Psoas muscle (tissue), 8 donors: ENCODE results near the gene SIGMAR1. TPM values are rescaled to one million over a fixed set of nuclear protein-coding genes. Genes with fewer than 3 reads are reported as not detected.

ENCODE experiments used
- ATAC-seq, 4 donors: fragments of 200-7000 bp; cut with Tn5 transposase; one replicate each; pipeline ENCODE4 v1.9.1; 2020; ENCODE audit warnings: moderate library complexity in 3 of 4, mild to moderate bottlenecking in 2 of 4
- DNase-seq, 2 donors: peaks; one replicate each; pipeline ENCODE4 v3.0.0-alpha.2; 2020
- H3K27ac ChIP-seq: fragments of 200-600 bp; one replicate; pipeline ENCODE4 v1.8.0; 2022
- H3K27me3 ChIP-seq, 3 donors: fragments of 200-600 bp in 1 of 3; one replicate each; pipeline versions ENCODE4 v1.6.1 to v1.8.0; 2013 to 2022; ENCODE audit warnings: low read length in 2 of 3, mild to moderate bottlenecking in 2 of 3, moderate library complexity in 1 of 3; ENCODE audit not compliant: insufficient read depth in 3 of 3
- H3K36me3 ChIP-seq, 2 donors: fragments of 200-600 bp in 1 of 2; one replicate each; pipeline versions ENCODE4 v1.6.1 to v1.8.0; 2013 to 2022; ENCODE audit warnings: low read depth in 1 of 2, mild to moderate bottlenecking in 1 of 2, moderate library complexity in 1 of 2; ENCODE audit not compliant: insufficient read depth in 1 of 2
- H3K4me1 ChIP-seq: fragments of 200-600 bp; one replicate; pipeline ENCODE4 v1.8.0; 2022
- H3K4me3 ChIP-seq: fragments of 200-600 bp; one replicate; pipeline ENCODE4 v1.8.0; 2022; ENCODE audit warnings: mild to moderate bottlenecking
- H3K9me3 ChIP-seq: fragments of 200-600 bp; one replicate; pipeline ENCODE4 v1.8.0; 2022
- CTCF ChIP-seq: fragments of 200-600 bp; IDR thresholded peaks from one replicate; pipeline ENCODE4 v1.8.0; 2022; ENCODE audit warnings: antibody characterized with exemption
- WGBS, 3 donors: extraction: QIAGEN DNeasy Blood & Tissue Kit; methylation state at CpG; one replicate each; pipeline versions ENCODE4 v1.1.6 to v1.1.7; 2013; 5-methylcytosine and 5-hydroxymethylcytosine counted together
- intact Hi-C, 2 donors: fragments of 100-400 bp; cut with DNase I; formaldehyde crosslinking; loops; one replicate each; pipeline versions ENCODE4 v1.11.0 to v1.14.2; 2022
- polyA plus RNA-seq, 3 donors: library from polyadenylated mRNA; stranded (reverse); fragments of 200-250 nt; gene quantifications; one replicate each; pipeline ENCODE4 v1.2.3, GENCODE V29; 2013
- total RNA-seq, 4 donors: library from RNA; stranded (reverse); fragmentation: NEBNext Ultra II Directional in 2 of 4; extraction: Animal tissue kit (Norgen Biotek cat#: 25700) in 2 of 4; gene quantifications; one replicate each; pipeline versions ENCODE4 v1.2.1 to v1.2.4, GENCODE V29; 2021 to 2023
- donor health status: healthy with polysubstance abuse.
- donor health status: DM: no; HTN: no; CAD: no; lungs with moderate emphysema.
- donor health status: Bipolar disorder and iron deficiency.
- donor health status: healthy.
- donor health status: DM: yes; HTN: yes; CAD: no.
- donor health status: DM: no; HTN: no; CAD: no.
- donor health status: DM: no; HTN: no; CAD: no.
- donor health status: DM: yes; HTN: yes; CAD: no.

Gene SIGMAR1
- total and polyA plus RNA-seq, 7 donors, result 13.0 to 50.1 (median 14.1) TPM

GRCh38 chr9:34636791-34637355 lies 714 bp downstream of the SIGMAR1 start:
- DNase-seq (no peak), ATAC-seq (no peak)
- intact Hi-C loops, result no loop called here
- H3K9me3 ChIP-seq, result no peaks in the 10 kb centered on the region
- H3K27ac ChIP-seq, result peak overlapping the region; percentile 91
- H3K36me3 ChIP-seq, result peaks cover 0 to 12% of the 10 kb centered on the region in 2 donors
- TF ChIP-seq CTCF, result no peak
- H3K4me1 ChIP-seq, result peaks cover 26% of the 10 kb centered on the region
- no peaks in the 10 kb centered on the region for H3K27me3 ChIP-seq
- H3K4me3 ChIP-seq, result peak overlapping the region; percentile 94
- WGBS, 3 donors, result 5% methylated on average over 22 to 23 of the region's 23 CpGs

GRCh38 chr9:34635556-34635955 lies 2.0 kb downstream of the SIGMAR1 start:
- ATAC-seq (no peak), DNase-seq (peak in 1 of 2 donors; percentile 8)
- H3K36me3 ChIP-seq, result peaks cover 0 to 12% of the 10 kb centered on the region in 2 donors
- no peaks in the 10 kb centered on the region for H3K9me3 ChIP-seq
- peaks cover 26% of the 10 kb centered on the region for H3K4me1 ChIP-seq
- no peaks in the 10 kb centered on the region for H3K27me3 ChIP-seq
- H3K4me3 ChIP-seq, result no peak overlapping the region
- intact Hi-C loops, result no loop called here
- 85 to 93% (median 87%) methylated on average over 14 of the region's 14 CpGs for WGBS, 3 donors
- no peak overlapping the region for H3K27ac ChIP-seq
- no peak for TF ChIP-seq CTCF

- intact Hi-C loops, result no loop called here
- peak in 1 of 2 donors; percentile 0 for DNase-seq
- ATAC-seq, result no peak
- H3K36me3 ChIP-seq, result peaks cover 0 to 12% of the 10 kb centered on the region in 2 donors
- peaks cover 0 to 6% (median 0%) of the 10 kb centered on the region in 3 donors for H3K27me3 ChIP-seq
- H3K4me1 ChIP-seq, result peaks cover 26% of the 10 kb centered on the region
- H3K4me3 ChIP-seq, result no peak overlapping the region
- H3K27ac ChIP-seq, result no peak overlapping the region
- no peaks in the 10 kb centered on the region for H3K9me3 ChIP-seq
- no peak for TF ChIP-seq CTCF
- 44 to 66% (median 50%) methylated on average over 3 of the region's 3 CpGs for WGBS, 3 donors
These were observed 2.9 kb downstream of the SIGMAR1 start for GRCh38 chr9:34634551-34635248.

- DNase-seq, result peak; percentile 60 to 82
- Histone ChIP-seq H3K36me3 (peaks cover 0 to 12% of the 10 kb centered on the region in 2 donors), H3K4me1 (peaks cover 26% of the 10 kb centered on the region), H3K27me3 (peaks cover 0 to 13% (median 0%) of the 10 kb centered on the region in 3 donors), H3K9me3 (no peaks in the 10 kb centered on the region), H3K27ac (no peak overlapping the region), H3K4me3 (no peak overlapping the region)
- WGBS, 3 donors, result 23 to 26% (median 25%) methylated on average over 3 of the region's 3 CpGs
- ATAC-seq, result peak; percentile 31 to 52 (median 44)
- intact Hi-C loops, result no loop called here
- peak; percentile 79 for TF ChIP-seq CTCF
These were observed 3.6 kb downstream of the SIGMAR1 start for GRCh38 chr9:34633851-34634550.
